ENCODE data around the gene MYH1. TPM values are rescaled to one million over a fixed set of nuclear protein-coding genes. Genes with fewer than 3 reads are reported as not detected.

MYH1 gene
- total RNA-seq, 2 donors from 2014 or later: not detected

DNA sequence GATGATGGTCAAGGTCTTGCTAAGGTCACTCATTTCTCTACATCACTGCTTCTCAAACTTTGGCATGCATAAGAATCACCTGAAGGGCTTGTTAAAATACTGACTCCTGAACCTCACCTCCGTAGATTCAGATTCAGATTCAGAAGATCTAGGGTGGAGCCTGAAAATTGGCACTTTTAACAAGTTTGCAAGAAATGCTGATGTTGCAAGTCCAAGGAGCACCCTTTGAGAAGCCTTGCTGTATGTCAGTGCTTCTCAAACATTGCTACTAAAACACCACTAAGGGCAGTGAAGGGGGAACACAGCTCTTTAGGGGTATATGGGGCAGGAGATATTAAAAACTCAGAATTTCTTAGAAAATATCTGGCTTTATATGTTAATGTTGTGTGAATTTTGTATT is 13.7 kb upstream of the MYH1 start:
- Histone ChIP-seq H3K4me3 (no peak overlapping the region), H3K36me3 (replicated peaks in 1 of 2; ENCODE audit: insufficient read depth in 1 of 2, low read depth in 2 of 2) (no peaks in the 10 kb centered on the region), H3K27me3 (no peaks in the 10 kb centered on the region), H3K27ac (no peak overlapping the region), H3K4me1 (no peaks in the 10 kb centered on the region), H3K9me3 (no peaks in the 10 kb centered on the region)
- TF ChIP-seq, protein P1, sequence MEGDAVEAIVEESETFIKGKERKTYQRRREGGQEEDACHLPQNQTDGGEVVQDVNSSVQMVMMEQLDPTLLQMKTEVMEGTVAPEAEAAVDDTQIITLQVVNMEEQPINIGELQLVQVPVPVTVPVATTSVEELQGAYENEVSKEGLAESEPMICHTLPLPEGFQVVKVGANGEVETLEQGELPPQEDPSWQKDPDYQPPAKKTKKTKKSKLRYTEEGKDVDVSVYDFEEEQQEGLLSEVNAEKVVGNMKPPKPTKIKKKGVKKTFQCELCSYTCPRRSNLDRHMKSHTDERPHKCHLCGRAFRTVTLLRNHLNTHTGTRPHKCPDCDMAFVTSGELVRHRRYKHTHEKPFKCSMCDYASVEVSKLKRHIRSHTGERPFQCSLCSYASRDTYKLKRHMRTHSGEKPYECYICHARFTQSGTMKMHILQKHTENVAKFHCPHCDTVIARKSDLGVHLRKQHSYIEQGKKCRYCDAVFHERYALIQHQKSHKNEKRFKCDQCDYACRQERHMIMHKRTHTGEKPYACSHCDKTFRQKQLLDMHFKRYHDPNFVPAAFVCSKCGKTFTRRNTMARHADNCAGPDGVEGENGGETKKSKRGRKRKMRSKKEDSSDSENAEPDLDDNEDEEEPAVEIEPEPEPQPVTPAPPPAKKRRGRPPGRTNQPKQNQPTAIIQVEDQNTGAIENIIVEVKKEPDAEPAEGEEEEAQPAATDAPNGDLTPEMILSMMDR (IDR thresholded peaks at IDR 0.05): no peak
- TF ChIP-seq POLR2A (IDR thresholded peaks at IDR 0.05): no peak
- DNase-seq (no peak), ATAC-seq (no peak)
- intact Hi-C loops (cut with DNase I): no loop called here
- 50 to 58% methylated on average over 1 of the region's 1 CpG for WGBS, 2 donors

- intact Hi-C loops (cut with DNase I): no loop called here
- WGBS, 2 donors: 62 to 65% methylated on average over 6 of the region's 6 CpGs
- no peak for DNase-seq
- H3K4me3 ChIP-seq: no peak overlapping the region
- no peaks in the 10 kb centered on the region for H3K36me3 ChIP-seq (replicated peaks in 1 of 2; ENCODE audit: insufficient read depth in 1 of 2, low read depth in 2 of 2)
- ATAC-seq: no peak
- H3K27me3 ChIP-seq: no peaks in the 10 kb centered on the region
- no peaks in the 10 kb centered on the region for H3K9me3 ChIP-seq
- H3K27ac ChIP-seq: no peak overlapping the region
- no peak for TF ChIP-seq POLR2A (IDR thresholded peaks at IDR 0.05)
- H3K4me1 ChIP-seq: no peaks in the 10 kb centered on the region
Measured at GRCh38 chr17:10527419-10527818, 9.1 kb upstream of the MYH1 start.

DNA sequence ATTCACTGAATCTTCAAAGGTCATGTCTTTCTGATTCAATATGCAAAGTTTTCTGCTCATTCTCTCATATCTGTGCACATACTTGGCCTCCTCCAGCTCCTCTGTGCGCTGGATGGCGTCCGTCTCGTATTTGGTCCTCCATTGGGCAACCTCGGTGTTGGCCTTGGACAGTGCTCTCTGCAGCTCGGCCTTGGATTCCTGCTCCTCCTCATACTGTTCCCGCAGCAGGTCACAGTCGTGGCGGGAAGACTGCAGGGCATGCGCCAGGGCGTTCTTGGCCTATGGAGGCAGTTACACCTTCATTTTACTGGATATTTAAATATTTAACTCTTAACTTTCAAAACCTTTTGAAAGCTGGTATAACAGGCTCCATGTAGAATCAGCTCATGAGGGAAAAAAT is 8.2 kb upstream of the MYH1 start:
- Histone ChIP-seq H3K9me3 (no peaks in the 10 kb centered on the region), H3K27me3 (no peaks in the 10 kb centered on the region), H3K4me3 (no peak overlapping the region), H3K4me1 (no peaks in the 10 kb centered on the region), H3K36me3 (replicated peaks in 1 of 2; ENCODE audit: insufficient read depth in 1 of 2, low read depth in 2 of 2) (no peaks in the 10 kb centered on the region), H3K27ac (no peak overlapping the region)
- DNase-seq (no peak), ATAC-seq (no peak)
- intact Hi-C loops (cut with DNase I): no loop called here
- WGBS, 2 donors: 84 to 85% methylated on average over 11 of the region's 11 CpGs
- TF ChIP-seq, protein P1 (IDR thresholded peaks at IDR 0.05): no peak
- no peak for TF ChIP-seq POLR2A (IDR thresholded peaks at IDR 0.05)

DNA sequence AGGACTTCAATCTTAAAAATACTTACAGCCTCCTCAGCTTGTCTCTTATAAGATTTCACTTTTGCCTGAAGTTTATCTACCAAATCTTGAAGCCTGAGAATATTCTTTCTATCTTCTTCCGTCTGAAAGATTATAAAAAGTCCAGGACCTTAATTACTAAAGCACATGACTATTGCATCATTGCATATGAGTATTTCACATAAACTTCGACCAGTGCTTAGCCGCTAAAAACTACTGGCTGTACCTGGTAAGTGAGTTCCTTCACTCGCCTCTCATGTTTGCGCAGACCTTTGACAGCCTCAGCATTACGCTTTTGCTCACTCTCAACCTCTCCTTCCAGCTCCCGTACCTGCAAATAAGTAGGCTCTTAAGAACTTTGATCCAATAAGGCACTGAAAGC is 4.7 kb upstream of the MYH1 start:
- H3K27ac ChIP-seq: no peak overlapping the region
- WGBS, 2 donors: 69 to 77% methylated on average over 7 of the region's 7 CpGs
- no peak for TF ChIP-seq POLR2A (IDR thresholded peaks at IDR 0.05)
- TF ChIP-seq, protein P1 (IDR thresholded peaks at IDR 0.05): no peak
- intact Hi-C loops (cut with DNase I): no loop called here
- no peak for DNase-seq
- no peak overlapping the region for H3K4me3 ChIP-seq
- ATAC-seq: no peak
- H3K4me1 ChIP-seq: no peaks in the 10 kb centered on the region
- H3K36me3 ChIP-seq (replicated peaks in 1 of 2; ENCODE audit: insufficient read depth in 1 of 2, low read depth in 2 of 2): no peaks in the 10 kb centered on the region
- H3K27me3 ChIP-seq: no peaks in the 10 kb centered on the region
- H3K9me3 ChIP-seq: no peaks in the 10 kb centered on the region

GRCh38 chr17:10521949-10522348 is 3.6 kb upstream of the MYH1 start:
- Histone ChIP-seq H3K9me3 (no peaks in the 10 kb centered on the region), H3K4me1 (no peaks in the 10 kb centered on the region), H3K36me3 (replicated peaks in 1 of 2; ENCODE audit: insufficient read depth in 1 of 2, low read depth in 2 of 2) (no peaks in the 10 kb centered on the region), H3K4me3 (no peak overlapping the region), H3K27me3 (no peaks in the 10 kb centered on the region), H3K27ac (no peak overlapping the region)
- no peak for TF ChIP-seq POLR2A (IDR thresholded peaks at IDR 0.05)
- TF ChIP-seq, protein P1 (IDR thresholded peaks at IDR 0.05): no peak
- no peak for DNase-seq
- intact Hi-C loops (cut with DNase I): no loop called here
- no peak for ATAC-seq
